GM12878 (cell line): ENCODE data around the gene PPP2R5A.

ENCODE experiments used
- EP300 ChIP-seq, 2 experiments: fragments of 150-350 bp in 1 of 2; IDR thresholded peaks; 2 replicates each; pipeline ENCODE4 v1.6.1; 2011 to 2012; ENCODE audit warnings: low read depth in 2 of 2, low read length in 2 of 2, borderline replicate concordance in 1 of 2, improper control_type of control experiment in 1 of 2, inconsistent platforms in 1 of 2; ENCODE audit not compliant: control insufficient read depth in 1 of 2
- ETV6 ChIP-seq, 2 experiments: fragments of 450-650 bp in 1 of 2; IDR thresholded peaks in 1 of 2; conservative IDR thresholded peaks in 1 of 2; 2 replicates each; pipeline ENCODE4 v1.6.1; 2014; ENCODE audit warnings: antibody characterized with exemption in 1 of 2, borderline replicate concordance in 1 of 2, low read depth in 1 of 2, mild to moderate bottlenecking in 1 of 2, moderate library complexity in 1 of 2
- EZH2 ChIP-seq: IDR thresholded peaks from 2 replicates; pipeline ENCODE4 v1.6.1; 2012; ENCODE audit warnings: low read depth, mild to moderate bottlenecking, control low read depth, inconsistent platforms, low read length, borderline replicate concordance; ENCODE audit not compliant: control insufficient read depth
- FOXM1 ChIP-seq: IDR thresholded peaks from 2 replicates; pipeline ENCODE4 v1.6.1; 2012; ENCODE audit warnings: low read depth, mild to moderate bottlenecking, inconsistent platforms, low read length, moderate library complexity
- GABPA ChIP-seq: IDR thresholded peaks from 2 replicates; pipeline ENCODE4 v1.6.1; 2014; ENCODE audit warnings: antibody characterized with exemption, low read depth, mild to moderate bottlenecking, inconsistent platforms
- POLR2A ChIP-seq: IDR thresholded peaks from 2 replicates; pipeline ENCODE4 v1.6.1; 2011; ENCODE audit warnings: low read depth, mild to moderate bottlenecking, low read length
- POLR2AphosphoS5 ChIP-seq: IDR thresholded peaks from 2 replicates; pipeline ENCODE4 v1.6.1; 2011; ENCODE audit warnings: mild to moderate bottlenecking, low read length, inconsistent platforms
- YBX1 ChIP-seq: fragments of 450-650 bp; IDR thresholded peaks from 2 replicates; pipeline ENCODE4 v1.6.1; 2016; ENCODE audit warnings: antibody characterized with exemption
- TF ChIP-seq, protein P1 (sequence below), 3 experiments: IDR thresholded peaks in 2 of 3; conservative IDR thresholded peaks in 1 of 3; 2 replicates each; pipeline ENCODE4 v1.5.1; 2011; ENCODE audit warnings: low read depth in 3 of 3, low read length in 3 of 3, mild to moderate bottlenecking in 3 of 3, control low read depth in 2 of 3, moderate library complexity in 2 of 3, inconsistent platforms in 1 of 3, mixed read lengths in 1 of 3; ENCODE audit not compliant: control insufficient read depth in 2 of 3, insufficient read depth in 1 of 3; ENCODE audit errors: extremely low read depth in 1 of 3
- TF ChIP-seq, protein P2 (sequence below): fragments of 150-350 bp; IDR thresholded peaks from 2 replicates; pipeline ENCODE4 v1.6.1; 2014; ENCODE audit warnings: mild to moderate bottlenecking, low read depth, low read length

DNA sequence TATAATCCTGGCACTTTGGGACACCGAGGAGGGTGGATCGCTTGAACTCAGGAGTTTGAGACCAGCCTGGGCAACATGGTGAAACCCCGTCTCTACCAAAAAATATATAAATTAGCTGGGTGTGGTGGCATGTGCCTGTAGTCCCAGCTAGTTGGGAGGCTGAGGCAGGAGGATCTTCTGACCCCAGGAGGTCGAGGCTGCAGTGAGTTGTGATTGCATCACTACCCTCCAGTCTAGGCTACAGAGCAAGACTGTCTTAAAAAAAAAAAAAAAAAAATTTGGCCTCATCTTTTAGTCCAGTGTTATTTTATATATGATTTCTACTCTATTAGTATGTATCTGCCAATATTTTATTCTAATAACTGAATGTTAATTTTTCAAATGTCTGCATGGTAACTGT lies 59.7 kb downstream of the PPP2R5A start:
- no peak for TF ChIP-seq EP300 (IDR thresholded peaks at IDR 0.05; ENCODE audit: borderline replicate concordance in 1 of 2, control insufficient read depth in 1 of 2, low read depth in 2 of 2, low read length in 2 of 2)
- no peak for TF ChIP-seq YBX1
- TF ChIP-seq POLR2A = no peak
- TF ChIP-seq, protein P1, sequence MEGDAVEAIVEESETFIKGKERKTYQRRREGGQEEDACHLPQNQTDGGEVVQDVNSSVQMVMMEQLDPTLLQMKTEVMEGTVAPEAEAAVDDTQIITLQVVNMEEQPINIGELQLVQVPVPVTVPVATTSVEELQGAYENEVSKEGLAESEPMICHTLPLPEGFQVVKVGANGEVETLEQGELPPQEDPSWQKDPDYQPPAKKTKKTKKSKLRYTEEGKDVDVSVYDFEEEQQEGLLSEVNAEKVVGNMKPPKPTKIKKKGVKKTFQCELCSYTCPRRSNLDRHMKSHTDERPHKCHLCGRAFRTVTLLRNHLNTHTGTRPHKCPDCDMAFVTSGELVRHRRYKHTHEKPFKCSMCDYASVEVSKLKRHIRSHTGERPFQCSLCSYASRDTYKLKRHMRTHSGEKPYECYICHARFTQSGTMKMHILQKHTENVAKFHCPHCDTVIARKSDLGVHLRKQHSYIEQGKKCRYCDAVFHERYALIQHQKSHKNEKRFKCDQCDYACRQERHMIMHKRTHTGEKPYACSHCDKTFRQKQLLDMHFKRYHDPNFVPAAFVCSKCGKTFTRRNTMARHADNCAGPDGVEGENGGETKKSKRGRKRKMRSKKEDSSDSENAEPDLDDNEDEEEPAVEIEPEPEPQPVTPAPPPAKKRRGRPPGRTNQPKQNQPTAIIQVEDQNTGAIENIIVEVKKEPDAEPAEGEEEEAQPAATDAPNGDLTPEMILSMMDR (IDR thresholded peaks at IDR 0.05 in 2 of 3, conservative IDR thresholded peaks at IDR 0.05 in 1 of 3; ENCODE audit: control insufficient read depth in 2 of 3, extremely low read depth in 1 of 3, insufficient read depth in 1 of 3, low read depth in 3 of 3, low read length in 3 of 3) = no peak
- no peak for TF ChIP-seq EZH2
- no peak for TF ChIP-seq POLR2AphosphoS5
- no peak for TF ChIP-seq FOXM1
- no peak for TF ChIP-seq ETV6 (conservative IDR thresholded peaks at IDR 0.05 in 1 of 2, IDR thresholded peaks at IDR 0.05 in 1 of 2; ENCODE audit: borderline replicate concordance in 1 of 2, low read depth in 1 of 2)
- TF ChIP-seq, protein P2, sequence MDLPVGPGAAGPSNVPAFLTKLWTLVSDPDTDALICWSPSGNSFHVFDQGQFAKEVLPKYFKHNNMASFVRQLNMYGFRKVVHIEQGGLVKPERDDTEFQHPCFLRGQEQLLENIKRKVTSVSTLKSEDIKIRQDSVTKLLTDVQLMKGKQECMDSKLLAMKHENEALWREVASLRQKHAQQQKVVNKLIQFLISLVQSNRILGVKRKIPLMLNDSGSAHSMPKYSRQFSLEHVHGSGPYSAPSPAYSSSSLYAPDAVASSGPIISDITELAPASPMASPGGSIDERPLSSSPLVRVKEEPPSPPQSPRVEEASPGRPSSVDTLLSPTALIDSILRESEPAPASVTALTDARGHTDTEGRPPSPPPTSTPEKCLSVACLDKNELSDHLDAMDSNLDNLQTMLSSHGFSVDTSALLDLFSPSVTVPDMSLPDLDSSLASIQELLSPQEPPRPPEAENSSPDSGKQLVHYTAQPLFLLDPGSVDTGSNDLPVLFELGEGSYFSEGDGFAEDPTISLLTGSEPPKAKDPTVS = no peak
- no peak for TF ChIP-seq GABPA
